GM21447 (cell line): ENCODE results near the gene LGR5.
A peak's percentile ranks its signal among the peaks of the same experiment; 100 is the strongest.
"Not testable (repeated sequence)": the region's sequence is repeated elsewhere in the genome, so short reads cannot be mapped to it uniquely, and the experiment has no call there.

ENCODE experiments used
- ATAC-seq: cut with Tn5 transposase; IDR thresholded peaks from one replicate; pipeline ENCODE4 v1.9.1; 2021; ENCODE audit not compliant: unreplicated experiment

The LGR5 gene

GRCh38 chr12:71546322-71546861 lies 106.8 kb downstream of the LGR5 start:
- peak; percentile 48 for ATAC-seq

GRCh38 chr12:71548893-71549292 lies 109.3 kb downstream of the LGR5 start:
- no peak for ATAC-seq

GRCh38 chr12:71551529-71551928 lies 111.9 kb downstream of the LGR5 start:
- ATAC-seq = no peak

GRCh38 chr12:71552728-71553501 lies 113.3 kb downstream of the LGR5 start:
- ATAC-seq = no peak

GRCh38 chr12:71555191-71555590 lies 115.6 kb downstream of the LGR5 start:
- ATAC-seq = no peak

- ATAC-seq = not testable (repeated sequence)
Measured at GRCh38 chr12:71555789-71556188, 116.2 kb downstream of the LGR5 start.

- no peak for ATAC-seq
Measured at GRCh38 chr12:71556448-71556847, 116.8 kb downstream of the LGR5 start.

- no peak for ATAC-seq
Measured at GRCh38 chr12:71556875-71557274, 117.3 kb downstream of the LGR5 start.

GRCh38 chr12:71558445-71558844 lies 118.8 kb downstream of the LGR5 start:
- ATAC-seq = no peak

- ATAC-seq = no peak
Measured at GRCh38 chr12:71562676-71563595, 123.3 kb downstream of the LGR5 start.

- ATAC-seq = no peak
Measured at GRCh38 chr12:71565535-71565934, 125.9 kb downstream of the LGR5 start.

GRCh38 chr12:71566655-71567054 lies 127.1 kb downstream of the LGR5 start:
- no peak for ATAC-seq

- ATAC-seq = no peak
Measured at GRCh38 chr12:71567537-71567936, 127.9 kb downstream of the LGR5 start.

GRCh38 chr12:71569885-71570284 lies 130.3 kb downstream of the LGR5 start:
- ATAC-seq = not testable (repeated sequence)

GRCh38 chr12:71576496-71576895 lies 136.9 kb downstream of the LGR5 start:
- ATAC-seq = no peak

GRCh38 chr12:71578694-71579258 lies 139.2 kb downstream of the LGR5 start:
- ATAC-seq = no peak

- no peak for ATAC-seq
Measured at GRCh38 chr12:71581206-71581605, 141.6 kb downstream of the LGR5 start.

- no peak for ATAC-seq
Measured at GRCh38 chr12:71582925-71583324, 143.3 kb downstream of the LGR5 start.

GRCh38 chr12:71584356-71584755 lies 144.8 kb downstream of the LGR5 start:
- ATAC-seq = no peak

- no peak for ATAC-seq
Measured at GRCh38 chr12:71585218-71585617, 145.6 kb downstream of the LGR5 start.

- ATAC-seq = no peak
Measured at GRCh38 chr12:71587012-71587411, 147.4 kb downstream of the LGR5 start.
